OCI-LY1 (cell line): Measurements from ENCODE around the gene TUBB2B.

ENCODE experiments used
- H2AFZ ChIP-seq: fragments of 200-600 bp; sonication (generic), shearing (Covaris generic); 2 replicates; pipeline ENCODE4 v1.6.0; 2014; ENCODE audit warnings: antibody characterized with exemption, mild to moderate bottlenecking, low read length
- H3F3A ChIP-seq: fragments of 200-600 bp; sonication (generic), shearing (Covaris generic); 2 replicates; pipeline ENCODE4 v1.6.0; 2014; ENCODE audit warnings: mild to moderate bottlenecking, antibody characterized with exemption, low read length, moderate library complexity; ENCODE audit not compliant: insufficient read depth
- H3K27ac ChIP-seq: fragments of 200-600 bp; sonication (generic); 2 replicates; pipeline ENCODE4 v1.5.1; 2014; ENCODE audit warnings: low read length, mixed run types, mild to moderate bottlenecking, low read depth; ENCODE audit not compliant: poor library complexity, severe bottlenecking
- H3K27me3 ChIP-seq: fragments of 200-600 bp; sonication (generic); 2 replicates; pipeline ENCODE4 v1.6.0; 2014; ENCODE audit warnings: antibody characterized with exemption, mild to moderate bottlenecking, low read length, moderate library complexity; ENCODE audit not compliant: insufficient read depth
- H3K36me3 ChIP-seq: fragments of 200-600 bp; sonication (generic); 2 replicates; pipeline ENCODE4 v1.6.1; 2014; ENCODE audit warnings: mild to moderate bottlenecking, antibody characterized with exemption, low read length, moderate library complexity, mixed read lengths; ENCODE audit not compliant: insufficient read depth
- H3K4me1 ChIP-seq: fragments of 200-600 bp; sonication (generic); 2 replicates; pipeline ENCODE4 v1.5.1; 2014; ENCODE audit warnings: mild to moderate bottlenecking, low read length, moderate library complexity; ENCODE audit not compliant: insufficient read depth, severe bottlenecking
- H3K4me2 ChIP-seq: fragments of 200-600 bp; sonication (generic), shearing (Covaris generic); 2 replicates; pipeline ENCODE4 v1.6.1; 2014; ENCODE audit warnings: low read length
- H3K4me3 ChIP-seq: fragments of 200-600 bp; sonication (generic); 2 replicates; pipeline ENCODE4 v1.5.1; 2014; ENCODE audit warnings: low read length, low read depth, mild to moderate bottlenecking, mixed read lengths; ENCODE audit not compliant: poor library complexity, severe bottlenecking
- H3K79me2 ChIP-seq: fragments of 200-600 bp; shearing (Covaris generic); 2 replicates; pipeline ENCODE4 v1.6.1; 2016; ENCODE audit warnings: mixed run types, low read length, mixed read lengths; ENCODE audit not compliant: insufficient read depth
- H3K9ac ChIP-seq: fragments of 200-600 bp; sonication (generic), shearing (Covaris generic); 2 replicates; pipeline ENCODE4 v1.6.1; 2014; ENCODE audit warnings: mild to moderate bottlenecking, low read length, mixed read lengths
- H3K9me2 ChIP-seq: fragments of 200-600 bp; sonication (generic), shearing (Covaris generic); 2 replicates; pipeline ENCODE4 v1.6.1; 2014; ENCODE audit warnings: low read depth, mild to moderate bottlenecking, low read length, mixed read lengths
- H3K9me3 ChIP-seq: fragments of 200-600 bp; shearing (Covaris generic); 2 replicates; pipeline ENCODE4 v1.6.1; 2014; ENCODE audit warnings: low read length, mixed read lengths
- H4K20me1 ChIP-seq: fragments of 200-600 bp; sonication (generic), shearing (Covaris generic); 2 replicates; pipeline ENCODE4 v1.6.0; 2016; ENCODE audit warnings: mild to moderate bottlenecking, low read length; ENCODE audit not compliant: insufficient read depth
- EZH2 ChIP-seq: fragments of 200-600 bp; sonication (generic), shearing (Covaris generic); IDR thresholded peaks from 2 replicates; pipeline ENCODE4 v1.8.0; 2017; ENCODE audit warnings: borderline replicate concordance, mixed run types, mild to moderate bottlenecking, antibody characterized with exemption, low read length, moderate library complexity, mixed read lengths
- TF ChIP-seq, protein P1 (sequence below): fragments of 200-600 bp; sonication (generic), shearing (Covaris generic); IDR thresholded peaks from 2 replicates; pipeline ENCODE4 v1.5.1; 2017; ENCODE audit warnings: mild to moderate bottlenecking, antibody characterized with exemption, low read length, moderate library complexity, mixed read lengths

Gene TUBB2B

GRCh38 chr6:3233321-3233720, 5.9 kb upstream of the TUBB2B start:
- Histone ChIP-seq H3K36me3 (no peaks in the 10 kb centered on the region), H3K4me2 (no peak overlapping the region), H3K79me2 (no peaks in the 10 kb centered on the region), H4K20me1 (no peaks in the 10 kb centered on the region), H3F3A (no peaks in the 10 kb centered on the region), H3K4me3 (no peak overlapping the region), H3K9me2 (no peaks in the 10 kb centered on the region), H3K9ac (no peak overlapping the region), H3K27ac (no peak overlapping the region), H3K27me3 (peaks cover 2% of the 10 kb centered on the region), H3K4me1 (peaks cover 14% of the 10 kb centered on the region), H3K9me3 (no peaks in the 10 kb centered on the region), H2AFZ (no peak overlapping the region)
- no peak for TF ChIP-seq EZH2
- TF ChIP-seq, protein P1, sequence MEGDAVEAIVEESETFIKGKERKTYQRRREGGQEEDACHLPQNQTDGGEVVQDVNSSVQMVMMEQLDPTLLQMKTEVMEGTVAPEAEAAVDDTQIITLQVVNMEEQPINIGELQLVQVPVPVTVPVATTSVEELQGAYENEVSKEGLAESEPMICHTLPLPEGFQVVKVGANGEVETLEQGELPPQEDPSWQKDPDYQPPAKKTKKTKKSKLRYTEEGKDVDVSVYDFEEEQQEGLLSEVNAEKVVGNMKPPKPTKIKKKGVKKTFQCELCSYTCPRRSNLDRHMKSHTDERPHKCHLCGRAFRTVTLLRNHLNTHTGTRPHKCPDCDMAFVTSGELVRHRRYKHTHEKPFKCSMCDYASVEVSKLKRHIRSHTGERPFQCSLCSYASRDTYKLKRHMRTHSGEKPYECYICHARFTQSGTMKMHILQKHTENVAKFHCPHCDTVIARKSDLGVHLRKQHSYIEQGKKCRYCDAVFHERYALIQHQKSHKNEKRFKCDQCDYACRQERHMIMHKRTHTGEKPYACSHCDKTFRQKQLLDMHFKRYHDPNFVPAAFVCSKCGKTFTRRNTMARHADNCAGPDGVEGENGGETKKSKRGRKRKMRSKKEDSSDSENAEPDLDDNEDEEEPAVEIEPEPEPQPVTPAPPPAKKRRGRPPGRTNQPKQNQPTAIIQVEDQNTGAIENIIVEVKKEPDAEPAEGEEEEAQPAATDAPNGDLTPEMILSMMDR: no peak

DNA sequence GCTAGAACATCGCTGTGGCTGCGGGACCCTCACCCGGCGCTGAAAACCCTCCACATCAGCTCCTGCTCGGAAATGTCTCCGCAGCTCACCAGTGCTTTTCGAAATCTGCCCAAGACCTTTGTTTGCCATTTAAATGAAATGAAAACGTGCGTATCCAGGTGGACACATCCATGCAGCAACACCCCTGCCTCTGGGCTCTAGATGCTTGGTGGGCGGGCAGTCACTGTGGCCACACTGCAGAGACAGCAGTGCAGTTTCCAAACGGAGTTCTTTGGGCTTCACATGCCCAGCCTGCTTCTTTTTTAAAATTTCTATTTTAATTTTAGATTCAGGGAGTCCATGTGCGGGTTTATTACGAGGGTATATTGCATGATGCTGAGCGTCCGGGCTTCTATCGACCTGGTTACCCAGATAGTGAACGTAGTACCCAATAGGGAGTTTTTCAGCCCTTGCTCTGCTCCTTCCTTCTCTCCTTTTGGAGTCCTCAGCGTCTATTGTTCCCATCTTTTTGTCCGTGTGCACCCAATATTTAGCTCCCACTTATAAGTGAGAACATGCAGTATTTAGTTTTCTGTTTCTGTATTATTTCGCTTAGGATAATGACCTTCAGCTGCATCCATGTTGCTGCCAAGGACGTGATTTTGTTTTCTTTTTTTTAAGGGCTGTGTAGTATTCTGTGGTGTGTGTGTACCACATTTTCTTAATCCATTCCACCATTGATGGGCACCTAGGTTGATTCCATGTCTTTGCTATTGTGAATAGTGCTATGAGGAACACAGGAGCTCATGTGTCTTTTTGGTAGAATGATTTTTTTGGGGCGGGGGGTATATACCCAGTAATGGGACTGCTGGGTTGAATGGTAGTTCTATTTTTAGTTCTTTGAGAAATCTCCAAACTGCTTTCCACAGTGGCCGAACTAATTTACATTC, 4.8 kb upstream of the TUBB2B start:
- H3K4me2 ChIP-seq: no peak overlapping the region
- no peak overlapping the region for H3K4me3 ChIP-seq
- no peaks in the 10 kb centered on the region for H3K9me3 ChIP-seq
- no peak for TF ChIP-seq EZH2
- TF ChIP-seq, protein P1: no peak
- no peaks in the 10 kb centered on the region for H4K20me1 ChIP-seq
- H3K9me2 ChIP-seq: no peaks in the 10 kb centered on the region
- no peaks in the 10 kb centered on the region for H3K79me2 ChIP-seq
- no peak overlapping the region for H2AFZ ChIP-seq
- H3K27ac ChIP-seq: no peak overlapping the region
- no peaks in the 10 kb centered on the region for H3K36me3 ChIP-seq
- peaks cover 6% of the 10 kb centered on the region for H3K27me3 ChIP-seq
- H3F3A ChIP-seq: no peaks in the 10 kb centered on the region
- peaks cover 22% of the 10 kb centered on the region for H3K4me1 ChIP-seq
- no peak overlapping the region for H3K9ac ChIP-seq

DNA sequence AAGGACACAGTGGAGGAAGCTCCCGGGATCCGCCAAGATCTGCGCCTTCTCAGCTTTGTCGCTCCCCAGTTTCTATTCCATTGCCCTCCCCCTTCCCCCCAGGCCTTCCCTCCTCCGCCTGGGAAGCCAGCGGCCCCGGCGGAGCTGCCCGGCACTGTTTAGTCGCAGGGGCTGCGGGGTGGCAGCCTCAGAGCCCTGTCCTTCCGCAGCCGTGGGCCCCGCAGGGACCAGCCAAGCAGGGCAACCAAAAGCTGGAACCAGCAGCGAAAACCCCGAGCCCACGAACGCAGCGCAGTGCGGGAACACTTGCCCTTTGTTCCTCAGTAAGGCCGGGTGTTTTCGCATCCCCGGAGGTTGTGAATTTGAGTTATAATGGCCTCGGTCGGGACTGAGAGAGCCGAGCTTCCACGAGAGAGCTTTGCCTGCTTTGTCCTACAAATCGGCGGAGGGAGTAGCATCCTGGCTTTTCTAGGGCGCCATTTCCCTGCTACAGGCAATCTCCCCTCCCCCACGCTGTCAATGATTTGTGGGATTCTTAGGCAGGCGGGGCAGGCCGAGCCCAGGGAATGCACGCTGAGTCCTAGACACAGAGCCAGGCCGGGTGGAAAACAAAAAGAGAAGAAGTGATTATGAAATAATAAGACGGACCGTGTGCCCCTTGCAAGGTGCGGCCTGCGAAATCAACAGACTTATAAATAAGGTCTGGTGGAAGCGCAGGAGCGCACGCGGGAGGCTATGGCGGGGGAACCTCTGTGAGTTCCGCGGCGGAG, 4.0 kb upstream of the TUBB2B start:
- no peaks in the 10 kb centered on the region for H3K79me2 ChIP-seq
- H3K9me3 ChIP-seq: no peaks in the 10 kb centered on the region
- no peaks in the 10 kb centered on the region for H4K20me1 ChIP-seq
- H3K9ac ChIP-seq: no peak overlapping the region
- no peak overlapping the region for H3K4me2 ChIP-seq
- no peak overlapping the region for H2AFZ ChIP-seq
- H3K4me1 ChIP-seq: peaks cover 26% of the 10 kb centered on the region
- H3K36me3 ChIP-seq: no peaks in the 10 kb centered on the region
- no peaks in the 10 kb centered on the region for H3K9me2 ChIP-seq
- H3K27me3 ChIP-seq: peaks cover 6% of the 10 kb centered on the region
- no peak overlapping the region for H3K4me3 ChIP-seq
- H3F3A ChIP-seq: no peaks in the 10 kb centered on the region
- TF ChIP-seq, protein P1: no peak
- no peak for TF ChIP-seq EZH2
- H3K27ac ChIP-seq: no peak overlapping the region
